Right lobe of liver (tissue), 6 donors: ENCODE data around the gene UBQLN1. TPM values are rescaled to one million over a fixed set of nuclear protein-coding genes. Genes with fewer than 3 reads are reported as not detected.
A peak's percentile ranks its signal among the peaks of the same experiment; 100 is the strongest.

ENCODE experiments used
- ATAC-seq, 4 donors: fragments of 200-7000 bp; cut with Tn5 transposase; one replicate each; pipeline ENCODE4 v1.9.1; 2020; ENCODE audit warnings: mild to moderate bottlenecking in 4 of 4, moderate library complexity in 4 of 4
- DNase-seq, 3 donors: peaks; one replicate each; pipeline ENCODE4 v3.0.0-alpha.2; 2020
- H3K27ac ChIP-seq, 3 donors: fragments of 200-600 bp; one replicate each; pipeline ENCODE4 v1.8.0; 2022
- H3K27me3 ChIP-seq, 2 donors: fragments of 200-600 bp; one replicate each; pipeline ENCODE4 v1.8.0; 2022
- H3K36me3 ChIP-seq, 4 donors: fragments of 200-600 bp; sonication (generic) in 1 of 4; one replicate each; pipeline versions ENCODE4 v1.5.1 to v1.8.0; 2017 to 2022; ENCODE audit warnings: control low read depth in 1 of 4
- H3K4me1 ChIP-seq, 4 donors: fragments of 200-600 bp; sonication (generic) in 1 of 4; one replicate each; pipeline versions ENCODE4 v1.5.1 to v1.8.0; 2017 to 2022; ENCODE audit warnings: control low read depth in 1 of 4
- H3K4me3 ChIP-seq, 3 donors: fragments of 200-600 bp; one replicate each; pipeline ENCODE4 v1.8.0; 2022
- H3K9me3 ChIP-seq, 4 donors: fragments of 200-600 bp; sonication (generic) in 1 of 4; one replicate each; pipeline versions ENCODE4 v1.5.1 to v1.8.0; 2017 to 2022; ENCODE audit warnings: control low read depth in 1 of 4
- POLR2A ChIP-seq: fragments of 450-650 bp; IDR thresholded peaks from one replicate; pipeline ENCODE4 v1.6.1; 2017; ENCODE audit warnings: antibody characterized with exemption, mild to moderate bottlenecking
- WGBS: methylation state at CpG from one replicate; pipeline ENCODE4 v1.1.6; 2018; ENCODE audit warnings: low coverage, low lambda C conversion rate; ENCODE audit not compliant: insufficient coverage; ENCODE audit errors: missing lambda C conversion rate; 5-methylcytosine and 5-hydroxymethylcytosine counted together
- intact Hi-C, 2 donors: fragments of 100-400 bp; cut with DNase I; formaldehyde crosslinking; loops; one replicate each; pipeline versions ENCODE4 v1.11.2 to v1.14.1; 2022
- total RNA-seq, 6 experiments: library from RNA; depleted of rRNA in 2 of 6; stranded (reverse); fragments of >200 nt in 2 of 6; fragmentation: NEBNext Ultra II Directional in 3 of 6; extraction: Animal tissue kit (Norgen Biotek cat#: 25700) in 3 of 6; gene quantifications; one replicate each; pipeline versions ENCODE4 v1.1.0 to v1.2.4, GENCODE V29; 2016 to 2023
- TF ChIP-seq, protein P1 (sequence below), 4 donors: fragments of 200-600 bp in 3 of 4; fragments of 450-650 bp in 1 of 4; IDR thresholded peaks; one replicate each; pipeline versions ENCODE4 v1.5.1 to v1.8.0; 2016 to 2022; ENCODE audit warnings: antibody characterized with exemption in 4 of 4, mild to moderate bottlenecking in 2 of 4
- donor health status: DM: no; HTN: yes; CAD: no.
- donor health status: DM: no; HTN: no; CAD: no.
- donor health status: DM: no; HTN: no; CAD: no.
- donor health status: DM: no; HTN: yes; CAD: no.
- donor health status: DM: no; HTN: yes; CAD: no.

Gene UBQLN1
- total RNA-seq, 6 experiments from 2014 or later: 49.6 to 94.5 (median 66.0) TPM

DNA sequence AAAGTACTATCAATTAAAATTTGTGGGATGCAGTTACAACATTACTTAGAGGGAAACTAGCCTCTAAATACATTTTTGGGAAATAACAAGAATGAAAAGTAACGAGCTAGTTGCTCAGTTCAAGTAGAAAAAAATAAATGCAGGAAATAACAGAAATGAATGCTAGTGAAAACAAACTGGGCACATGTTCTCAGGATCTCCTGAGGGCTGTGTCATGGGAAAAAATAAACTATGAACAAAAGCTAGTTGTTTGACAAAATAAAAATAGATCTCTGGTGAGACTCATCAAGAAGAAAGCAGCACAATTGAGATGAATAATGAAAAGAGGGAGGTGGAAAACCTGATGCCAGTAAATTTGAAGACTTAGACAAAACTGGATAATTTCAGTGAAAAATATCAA, 68.5 kb downstream of the UBQLN1 start:
- 90% methylated on average over 1 of the region's 1 CpG for WGBS

DNA sequence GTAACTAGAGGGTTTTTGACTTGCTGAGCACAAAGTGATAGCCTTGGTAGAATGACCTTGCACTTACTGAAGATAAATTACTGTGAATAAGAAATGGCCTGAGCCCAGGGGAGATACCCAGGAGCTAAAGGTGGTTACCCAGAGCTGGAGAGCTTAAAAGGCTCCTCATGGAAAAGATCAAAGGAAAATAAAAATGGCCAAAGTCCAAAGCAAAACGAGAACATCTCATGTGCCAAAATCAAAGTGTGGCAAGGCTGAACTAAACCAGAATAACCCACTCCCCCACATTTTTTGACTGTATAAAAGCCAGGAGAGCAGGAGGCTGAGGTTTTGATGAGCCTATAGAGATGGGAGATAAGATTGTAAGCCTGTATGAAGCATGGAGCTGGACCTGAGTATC, 70.4 kb downstream of the UBQLN1 start:
- Histone ChIP-seq H3K27ac (no peak overlapping the region), H3K9me3 (no peaks in the 10 kb centered on the region), H3K27me3 (no peaks in the 10 kb centered on the region), H3K36me3 (no peaks in the 10 kb centered on the region), H3K4me1 (peaks cover 0 to 8% (median 0%) of the 10 kb centered on the region in 4 donors), H3K4me3 (no peak overlapping the region)
- 33% methylated on average over 1 of the region's 1 CpG for WGBS
- DNase-seq (no peak), ATAC-seq (peak in 2 of 4 donors; percentile 26 to 65)
- TF ChIP-seq, protein P1, sequence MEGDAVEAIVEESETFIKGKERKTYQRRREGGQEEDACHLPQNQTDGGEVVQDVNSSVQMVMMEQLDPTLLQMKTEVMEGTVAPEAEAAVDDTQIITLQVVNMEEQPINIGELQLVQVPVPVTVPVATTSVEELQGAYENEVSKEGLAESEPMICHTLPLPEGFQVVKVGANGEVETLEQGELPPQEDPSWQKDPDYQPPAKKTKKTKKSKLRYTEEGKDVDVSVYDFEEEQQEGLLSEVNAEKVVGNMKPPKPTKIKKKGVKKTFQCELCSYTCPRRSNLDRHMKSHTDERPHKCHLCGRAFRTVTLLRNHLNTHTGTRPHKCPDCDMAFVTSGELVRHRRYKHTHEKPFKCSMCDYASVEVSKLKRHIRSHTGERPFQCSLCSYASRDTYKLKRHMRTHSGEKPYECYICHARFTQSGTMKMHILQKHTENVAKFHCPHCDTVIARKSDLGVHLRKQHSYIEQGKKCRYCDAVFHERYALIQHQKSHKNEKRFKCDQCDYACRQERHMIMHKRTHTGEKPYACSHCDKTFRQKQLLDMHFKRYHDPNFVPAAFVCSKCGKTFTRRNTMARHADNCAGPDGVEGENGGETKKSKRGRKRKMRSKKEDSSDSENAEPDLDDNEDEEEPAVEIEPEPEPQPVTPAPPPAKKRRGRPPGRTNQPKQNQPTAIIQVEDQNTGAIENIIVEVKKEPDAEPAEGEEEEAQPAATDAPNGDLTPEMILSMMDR (IDR thresholded peaks at IDR 0.05): no peak
- no peak for TF ChIP-seq POLR2A
- intact Hi-C loops: no loop called here

More for the DNA sequence above, 68.5 kb downstream of the UBQLN1 start:
- DNase-seq (no peak), ATAC-seq (no peak)
- H3K4me3 ChIP-seq: no peak overlapping the region
- no peaks in the 10 kb centered on the region for H3K9me3 ChIP-seq
- peaks cover 0 to 8% (median 0%) of the 10 kb centered on the region in 4 donors for H3K4me1 ChIP-seq
- no peak overlapping the region for H3K27ac ChIP-seq
- no peak for TF ChIP-seq POLR2A
- TF ChIP-seq, protein P1 (IDR thresholded peaks at IDR 0.05): no peak
- intact Hi-C loops: no loop called here
- no peaks in the 10 kb centered on the region for H3K27me3 ChIP-seq
- no peaks in the 10 kb centered on the region for H3K36me3 ChIP-seq

DNA sequence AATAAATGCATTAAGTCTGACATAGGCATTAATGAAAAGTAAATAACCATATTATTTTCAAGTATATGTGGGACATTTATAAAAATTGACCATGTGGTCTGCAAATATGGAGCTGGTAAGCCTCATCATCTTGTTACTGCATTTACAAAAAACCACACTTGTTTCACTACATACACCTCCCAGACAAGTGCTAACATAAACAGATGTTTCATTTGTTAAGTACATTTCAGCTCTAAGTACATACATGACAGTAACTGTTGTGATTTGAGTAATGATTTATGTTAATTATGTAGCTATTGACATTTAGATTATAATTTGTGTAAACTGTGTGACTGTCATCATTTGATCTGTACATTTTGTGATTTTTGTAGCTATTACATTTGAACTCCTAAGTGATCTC, 70.9 kb downstream of the UBQLN1 start:
- intact Hi-C loops: no loop called here
- H3K9me3 ChIP-seq: no peaks in the 10 kb centered on the region
- no peaks in the 10 kb centered on the region for H3K27me3 ChIP-seq
- DNase-seq (no peak), ATAC-seq (no peak)
- TF ChIP-seq POLR2A: no peak
- TF ChIP-seq, protein P1 (IDR thresholded peaks at IDR 0.05): no peak
- no peak overlapping the region for H3K4me3 ChIP-seq
- H3K27ac ChIP-seq: no peak overlapping the region
- H3K4me1 ChIP-seq: peaks cover 0 to 8% (median 0%) of the 10 kb centered on the region in 4 donors
- no peaks in the 10 kb centered on the region for H3K36me3 ChIP-seq

DNA sequence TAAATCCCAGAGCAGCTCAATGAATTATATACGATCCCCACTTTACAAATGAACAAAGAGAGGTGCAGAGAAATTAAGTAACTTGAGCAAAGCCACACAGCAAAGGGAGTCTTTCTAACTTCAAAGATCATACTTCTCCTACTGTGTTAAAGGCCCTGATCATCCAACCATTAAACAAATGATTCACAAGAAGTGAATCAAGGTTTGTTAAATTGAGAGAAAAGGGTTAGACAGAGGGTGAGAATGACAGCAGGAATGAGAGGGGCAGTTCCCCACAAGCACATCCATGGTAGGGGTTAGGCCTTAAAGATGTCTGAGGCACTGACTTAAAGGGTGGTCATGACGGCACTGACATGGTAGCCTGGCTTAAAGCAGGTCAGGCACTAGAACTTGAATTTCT, 74.1 kb downstream of the UBQLN1 start:
- TF ChIP-seq POLR2A: no peak
- TF ChIP-seq, protein P1 (IDR thresholded peaks at IDR 0.05): no peak
- Histone ChIP-seq H3K4me3 (no peak overlapping the region), H3K27ac (no peak overlapping the region), H3K4me1 (peaks cover 0 to 29% (median 11%) of the 10 kb centered on the region in 4 donors), H3K36me3 (no peaks in the 10 kb centered on the region), H3K9me3 (no peaks in the 10 kb centered on the region), H3K27me3 (no peaks in the 10 kb centered on the region)
- intact Hi-C loops: no loop called here
- DNase-seq: no peak
- ATAC-seq: no peak
- WGBS: 100% methylated on average over 1 of the region's 2 CpGs

DNA sequence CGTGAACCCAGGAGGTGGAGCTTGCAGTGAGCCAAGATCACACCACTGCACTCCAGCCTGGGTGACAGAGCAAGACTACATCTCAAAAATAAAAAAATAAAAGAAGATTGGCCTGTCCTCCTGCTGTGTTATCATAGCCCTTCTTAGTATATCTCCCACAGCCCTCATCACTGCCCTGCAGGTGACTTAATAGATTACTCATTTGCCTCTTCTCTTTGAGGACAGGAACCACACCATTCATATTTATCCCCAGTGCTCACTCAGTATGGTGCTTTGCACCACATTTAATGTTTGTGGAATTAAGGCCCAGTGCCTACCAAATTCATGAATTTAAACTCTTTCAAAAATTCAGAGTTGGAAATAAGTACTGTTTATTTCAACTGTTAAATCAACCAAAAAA, 74.5 kb downstream of the UBQLN1 start:
- no peak for TF ChIP-seq POLR2A
- TF ChIP-seq, protein P1 (IDR thresholded peaks at IDR 0.05): no peak
- DNase-seq (no peak), ATAC-seq (no peak)
- H3K27me3 ChIP-seq: no peaks in the 10 kb centered on the region
- intact Hi-C loops: no loop called here
- no peak overlapping the region for H3K4me3 ChIP-seq
- peaks cover 0 to 34% (median 13%) of the 10 kb centered on the region in 4 donors for H3K4me1 ChIP-seq
- no peaks in the 10 kb centered on the region for H3K9me3 ChIP-seq
- no peaks in the 10 kb centered on the region for H3K36me3 ChIP-seq
- WGBS: 86% methylated on average over 1 of the region's 1 CpG
- no peak overlapping the region for H3K27ac ChIP-seq
